SU-DHL-6 (cell line): Measurements from ENCODE around the gene DIRAS3.

Experiments used
- H2AFZ ChIP-seq: fragments of 200-600 bp; sonication (generic); 2 replicates; pipeline ENCODE4 v1.6.1; 2014; ENCODE audit warnings: low read depth, mild to moderate bottlenecking, moderate library complexity, mixed read lengths, antibody characterized with exemption, low read length; ENCODE audit not compliant: severe bottlenecking
- H3F3A ChIP-seq: fragments of 200-600 bp; shearing (Covaris generic); 2 replicates; pipeline ENCODE4 v1.6.0; 2016; ENCODE audit warnings: antibody characterized with exemption, mild to moderate bottlenecking; ENCODE audit not compliant: insufficient read depth
- H3K27ac ChIP-seq: fragments of 200-600 bp; sonication (generic); 2 replicates; pipeline ENCODE4 v1.5.1; 2016; ENCODE audit warnings: low read depth, mild to moderate bottlenecking, low read length, moderate library complexity, mixed read lengths
- H3K27me3 ChIP-seq: fragments of 200-600 bp; sonication (generic), shearing (Covaris generic); 2 replicates; pipeline ENCODE4 v1.6.0; 2014; ENCODE audit warnings: mild to moderate bottlenecking, low read length
- H3K36me3 ChIP-seq: fragments of 200-600 bp; sonication (generic); 2 replicates; pipeline ENCODE4 v1.6.1; 2014; ENCODE audit warnings: mild to moderate bottlenecking, low read length, mixed read lengths
- H3K4me2 ChIP-seq: fragments of 300-600, 200-600 bp; shearing (Covaris generic), sonication (generic); 2 replicates; pipeline ENCODE4 v1.6.0; 2014; ENCODE audit warnings: low read length, low read depth, mild to moderate bottlenecking; ENCODE audit not compliant: poor library complexity, severe bottlenecking
- H3K4me3 ChIP-seq: fragments of 200-600 bp; sonication (generic); 2 replicates; pipeline ENCODE4 v1.5.1; 2014; ENCODE audit warnings: antibody characterized with exemption, low read length, mild to moderate bottlenecking, mixed read lengths; ENCODE audit not compliant: insufficient read depth, poor library complexity, severe bottlenecking
- H3K79me2 ChIP-seq: fragments of 200-600 bp; sonication (generic); 2 replicates; pipeline ENCODE4 v1.6.1; 2014; ENCODE audit warnings: mild to moderate bottlenecking, low read length, moderate library complexity; ENCODE audit not compliant: insufficient read depth
- H3K9ac ChIP-seq: fragments of 200-600 bp; sonication (generic); 2 replicates; pipeline ENCODE4 v1.7.0; 2014; ENCODE audit warnings: mild to moderate bottlenecking, low read length
- H3K9me2 ChIP-seq: fragments of 200-600 bp; sonication (generic); replicated peaks from 2 replicates; pipeline ENCODE4 v1.6.1; 2014; ENCODE audit warnings: low read length; ENCODE audit not compliant: insufficient read depth
- H3K9me3 ChIP-seq: fragments of 200-600 bp; sonication (generic); 2 replicates; pipeline ENCODE4 v1.6.1; 2014; ENCODE audit warnings: low read length, mixed read lengths; ENCODE audit not compliant: insufficient read depth
- H4K20me1 ChIP-seq: fragments of 200-600 bp; sonication (generic); 2 replicates; pipeline ENCODE4 v1.6.1; 2014; ENCODE audit warnings: low read depth, mild to moderate bottlenecking, antibody characterized with exemption, low read length, moderate library complexity, mixed read lengths
- CTCF ChIP-seq: fragments of 200-600 bp; sonication (generic); IDR thresholded peaks from one replicate; pipeline ENCODE4 v1.5.1; 2017; ENCODE audit warnings: antibody characterized with exemption, mild to moderate bottlenecking, low read length, moderate library complexity; ENCODE audit not compliant: insufficient read depth, poor library complexity, severe bottlenecking
- EZH2phosphoT487 ChIP-seq: fragments of 200-600 bp; sonication (generic), shearing (Covaris generic); conservative IDR thresholded peaks from 2 replicates; pipeline ENCODE4 v1.6.1; 2018; ENCODE audit warnings: mild to moderate bottlenecking, antibody characterized with exemption, low read length, moderate library complexity, mixed read lengths

Gene DIRAS3

GRCh38 chr1:68057050-68057449, 6.6 kb upstream of the DIRAS3 start:
- Histone ChIP-seq H3K9ac (no peak overlapping the region), H4K20me1 (no peaks in the 10 kb centered on the region), H3F3A (no peaks in the 10 kb centered on the region), H3K9me2 (no peaks in the 10 kb centered on the region), H2AFZ (no peak overlapping the region), H3K36me3 (no peaks in the 10 kb centered on the region), H3K9me3 (no peaks in the 10 kb centered on the region), H3K4me2 (no peak overlapping the region), H3K4me3 (no peak overlapping the region), H3K79me2 (no peaks in the 10 kb centered on the region), H3K27me3 (no peaks in the 10 kb centered on the region), H3K27ac (no peak overlapping the region)
- TF ChIP-seq EZH2phosphoT487 (no peak), CTCF (no peak)

- Histone ChIP-seq H3K9me2 (no peaks in the 10 kb centered on the region), H3K27me3 (no peaks in the 10 kb centered on the region), H3K27ac (no peak overlapping the region), H3K9me3 (no peaks in the 10 kb centered on the region), H4K20me1 (no peaks in the 10 kb centered on the region), H3K4me3 (no peak overlapping the region), H2AFZ (no peak overlapping the region), H3K4me2 (no peak overlapping the region), H3K9ac (no peak overlapping the region), H3F3A (no peaks in the 10 kb centered on the region), H3K36me3 (no peaks in the 10 kb centered on the region), H3K79me2 (no peaks in the 10 kb centered on the region)
- no peak for TF ChIP-seq EZH2phosphoT487
- TF ChIP-seq CTCF = no peak
Observed at GRCh38 chr1:68051475-68051874, 1.0 kb upstream of the DIRAS3 start.

DNA sequence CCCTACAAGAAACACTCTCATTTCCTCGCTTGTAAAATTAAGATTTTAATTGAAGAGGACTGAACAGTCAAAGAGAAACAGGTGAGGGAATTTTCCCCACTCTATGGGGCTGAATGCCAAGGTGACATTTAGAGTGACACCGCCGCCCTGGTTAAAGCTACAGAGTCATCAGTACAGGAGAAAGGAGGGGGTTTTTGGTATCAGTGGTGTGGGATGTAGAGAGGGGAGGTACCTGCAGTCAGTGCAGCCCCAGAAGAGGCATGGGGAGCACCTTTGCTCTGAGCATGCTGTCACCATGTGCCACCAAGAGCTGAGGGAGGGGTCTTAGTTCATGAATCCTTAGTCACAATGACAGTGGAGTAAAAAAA, 2.8 kb downstream of the DIRAS3 start:
- TF ChIP-seq EZH2phosphoT487 (no peak), CTCF (no peak)
- H3K9me2 ChIP-seq = no peaks in the 10 kb centered on the region
- no peak overlapping the region for H2AFZ ChIP-seq
- no peak overlapping the region for H3K4me2 ChIP-seq
- H3K79me2 ChIP-seq = no peaks in the 10 kb centered on the region
- no peaks in the 10 kb centered on the region for H3K9me3 ChIP-seq
- H3K27me3 ChIP-seq = no peaks in the 10 kb centered on the region
- no peaks in the 10 kb centered on the region for H3K36me3 ChIP-seq
- no peak overlapping the region for H3K4me3 ChIP-seq
- no peak overlapping the region for H3K27ac ChIP-seq
- no peak overlapping the region for H3K9ac ChIP-seq
- H4K20me1 ChIP-seq = no peaks in the 10 kb centered on the region
- no peaks in the 10 kb centered on the region for H3F3A ChIP-seq
